Keratinocyte (primary cell): ENCODE results near the gene RNF207. TPM values are rescaled to one million over a fixed set of nuclear protein-coding genes. Genes with fewer than 3 reads are reported as not detected.

Experiments
- DNase-seq: peaks from one replicate; pipeline ENCODE4 v3.0.0-alpha.2; 2011; ENCODE audit warnings: low read depth, missing footprints, low spot score
- FAIRE-seq: peaks from 2 replicates; lab custom pipeline; 2011; peaks lifted over from hg19 to GRCh38; lab: Jason Lieb, UNC
- H2AFZ ChIP-seq: 2 replicates; pipeline ENCODE4 v1.6.0; 2012; ENCODE audit warnings: low read length, control low read depth, inconsistent platforms; ENCODE audit not compliant: control insufficient read depth
- H3K27ac ChIP-seq: 2 replicates; pipeline ENCODE4 v1.5.1; 2011; ENCODE audit warnings: low read length; ENCODE audit not compliant: control insufficient read depth, insufficient read depth
- H3K27me3 ChIP-seq: 3 replicates; pipeline ENCODE4 v1.6.0; 2011; ENCODE audit warnings: low read length; ENCODE audit not compliant: control insufficient read depth, insufficient read depth; ENCODE audit errors: extremely low read depth
- H3K36me3 ChIP-seq, 2 experiments: 2 replicates in 1 of 2; 3 replicates in 1 of 2; pipeline ENCODE4 v1.5.1; 2011; ENCODE audit warnings: low read length in 2 of 2, mild to moderate bottlenecking in 1 of 2; ENCODE audit not compliant: control insufficient read depth in 2 of 2, insufficient read depth in 2 of 2; ENCODE audit errors: extremely low read depth in 1 of 2
- H3K4me1 ChIP-seq: 3 replicates; pipeline ENCODE4 v1.5.1; 2011; ENCODE audit warnings: low read length; ENCODE audit not compliant: control insufficient read depth, insufficient read depth; ENCODE audit errors: extremely low read depth
- H3K4me2 ChIP-seq: 3 replicates; pipeline ENCODE4 v1.6.0; 2011; ENCODE audit warnings: low read depth, low read length; ENCODE audit not compliant: control insufficient read depth, insufficient read depth; ENCODE audit errors: extremely low read depth
- H3K4me3 ChIP-seq, 3 experiments: fragments of 200-600 bp in 1 of 3; sonication (generic) in 1 of 3; 2 replicates in 2 of 3; 3 replicates in 1 of 3; pipeline ENCODE4 v1.5.1; 2011 to 2016; ENCODE audit warnings: low read length in 3 of 3, mild to moderate bottlenecking in 3 of 3, control low read depth in 2 of 3, inconsistent platforms in 1 of 3, low read depth in 1 of 3, mixed read lengths in 1 of 3, mixed run types in 1 of 3, moderate library complexity in 1 of 3; ENCODE audit not compliant: control insufficient read depth in 2 of 3, insufficient read depth in 2 of 3; ENCODE audit errors: extremely low read depth in 1 of 3
- H3K79me2 ChIP-seq: 2 replicates; pipeline ENCODE4 v1.6.0; 2012; ENCODE audit warnings: low read length; ENCODE audit not compliant: control insufficient read depth, insufficient read depth
- H3K9ac ChIP-seq: 3 replicates; pipeline ENCODE4 v1.6.0; 2011; ENCODE audit warnings: low read length; ENCODE audit not compliant: control insufficient read depth, insufficient read depth; ENCODE audit errors: extremely low read depth
- H3K9me1 ChIP-seq: 3 replicates; pipeline ENCODE4 v1.6.0; 2011; ENCODE audit warnings: low read length; ENCODE audit not compliant: control insufficient read depth, insufficient read depth; ENCODE audit errors: extremely low read depth
- H3K9me3 ChIP-seq: 2 replicates; pipeline ENCODE4 v1.5.1; 2012; ENCODE audit warnings: low read depth, low read length; ENCODE audit not compliant: control insufficient read depth
- H4K20me1 ChIP-seq: 3 replicates; pipeline ENCODE4 v1.6.0; 2011; ENCODE audit warnings: low read length; ENCODE audit not compliant: control insufficient read depth, insufficient read depth; ENCODE audit errors: extremely low read depth
- EZH2 ChIP-seq: IDR thresholded peaks from one replicate; pipeline ENCODE4 v1.6.1; 2012; ENCODE audit warnings: inconsistent platforms, mild to moderate bottlenecking, low read length, moderate library complexity
- dilution Hi-C: fragments of 300-500 bp; cut with MboI; formaldehyde crosslinking; loops from one replicate; pipeline ENCODE4 v1.7.0; 2020; ENCODE audit warnings: low sequenced_read_pairs; ENCODE audit not compliant: extremely low pct_ligation_motif_present
- polyA plus RNA-seq, 5 experiments: library from polyadenylated mRNA; depleted of rRNA in 3 of 5; stranded (reverse) in 3 of 5; stranded (forward) in 1 of 5; unstranded in 1 of 5; fragments of >200 nt; gene quantifications; 1 replicate in 1 of 5; 2 replicates in 3 of 5; 3 replicates in 1 of 5; pipeline versions ENCODE4 v1.2.1 to v1.2.3, GENCODE V29; 2011 to 2012; ENCODE audit warnings: missing spikeins in 2 of 5, low read depth in 1 of 5, low replicate concordance in 1 of 5
- TF ChIP-seq, protein P1 (sequence below), 3 experiments: IDR thresholded peaks in 1 of 3; conservative IDR thresholded peaks in 1 of 3; optimal IDR thresholded peaks in 1 of 3; 2 replicates in 2 of 3; 3 replicates in 1 of 3; pipeline versions ENCODE3 to v1.5.1; 2011; ENCODE audit warnings: low read length in 3 of 3, mild to moderate bottlenecking in 3 of 3, moderate library complexity in 2 of 3, control low read depth in 1 of 3, inconsistent platforms in 1 of 3; ENCODE audit not compliant: insufficient read depth in 2 of 3; ENCODE audit errors: extremely low read depth in 1 of 3

Gene RNF207
- polyA plus RNA-seq, 1 donor (not counting 4 experiments of a cell fraction or from before 2014, with no cell fraction given): 6.1 TPM

DNA sequence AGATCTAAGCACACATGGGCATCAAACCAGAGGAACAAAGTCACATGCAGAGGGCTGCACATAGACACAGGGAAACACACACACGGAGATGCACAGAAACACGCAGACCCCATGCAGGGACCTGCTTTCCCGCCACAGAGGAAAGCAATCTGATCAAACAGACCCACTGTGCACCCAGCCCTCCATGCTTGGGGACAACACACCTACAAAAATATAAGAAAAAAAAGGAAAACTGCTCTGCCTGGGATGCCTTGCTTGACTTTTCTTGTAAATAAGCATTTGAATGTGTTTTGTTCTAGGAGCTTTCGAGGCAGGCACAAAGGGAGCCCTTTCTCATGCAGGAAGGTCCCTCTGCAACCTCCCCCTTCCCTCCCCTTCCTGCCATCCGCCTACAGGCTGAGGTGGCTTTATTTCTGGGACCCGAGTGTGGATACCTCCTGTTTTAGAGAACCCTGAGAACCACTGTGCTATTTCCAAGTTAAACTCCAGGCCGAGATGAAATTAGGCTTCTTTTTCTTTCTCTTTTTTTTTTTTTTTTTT lies 33.4 kb downstream of the RNF207 start:
- FAIRE-seq (no peak), DNase-seq (no peak)
- Histone ChIP-seq H3K4me2 (no peak overlapping the region), H3K36me3 (no peaks in the 10 kb centered on the region), H3K9ac (no peak overlapping the region), H3K4me1 (peaks cover 8% of the 10 kb centered on the region), H3K9me1 (no peaks in the 10 kb centered on the region), H4K20me1 (peaks cover 2% of the 10 kb centered on the region), H3K27ac (no peak overlapping the region), H3K27me3 (peaks cover 37% of the 10 kb centered on the region), H3K4me3 (no peak overlapping the region), H3K9me3 (no peaks in the 10 kb centered on the region), H2AFZ (no peak overlapping the region), H3K79me2 (peaks cover 12% of the 10 kb centered on the region)
- dilution Hi-C loops: no loop called here
- TF ChIP-seq EZH2: no peak
- TF ChIP-seq, protein P1, sequence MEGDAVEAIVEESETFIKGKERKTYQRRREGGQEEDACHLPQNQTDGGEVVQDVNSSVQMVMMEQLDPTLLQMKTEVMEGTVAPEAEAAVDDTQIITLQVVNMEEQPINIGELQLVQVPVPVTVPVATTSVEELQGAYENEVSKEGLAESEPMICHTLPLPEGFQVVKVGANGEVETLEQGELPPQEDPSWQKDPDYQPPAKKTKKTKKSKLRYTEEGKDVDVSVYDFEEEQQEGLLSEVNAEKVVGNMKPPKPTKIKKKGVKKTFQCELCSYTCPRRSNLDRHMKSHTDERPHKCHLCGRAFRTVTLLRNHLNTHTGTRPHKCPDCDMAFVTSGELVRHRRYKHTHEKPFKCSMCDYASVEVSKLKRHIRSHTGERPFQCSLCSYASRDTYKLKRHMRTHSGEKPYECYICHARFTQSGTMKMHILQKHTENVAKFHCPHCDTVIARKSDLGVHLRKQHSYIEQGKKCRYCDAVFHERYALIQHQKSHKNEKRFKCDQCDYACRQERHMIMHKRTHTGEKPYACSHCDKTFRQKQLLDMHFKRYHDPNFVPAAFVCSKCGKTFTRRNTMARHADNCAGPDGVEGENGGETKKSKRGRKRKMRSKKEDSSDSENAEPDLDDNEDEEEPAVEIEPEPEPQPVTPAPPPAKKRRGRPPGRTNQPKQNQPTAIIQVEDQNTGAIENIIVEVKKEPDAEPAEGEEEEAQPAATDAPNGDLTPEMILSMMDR (optimal IDR thresholded peaks at IDR 0.05 in 1 of 3, IDR thresholded peaks at IDR 0.05 in 1 of 3, conservative IDR thresholded peaks at IDR 0.05 in 1 of 3; ENCODE audit: extremely low read depth in 1 of 3, insufficient read depth in 2 of 3, low read length in 3 of 3): no peak

DNA sequence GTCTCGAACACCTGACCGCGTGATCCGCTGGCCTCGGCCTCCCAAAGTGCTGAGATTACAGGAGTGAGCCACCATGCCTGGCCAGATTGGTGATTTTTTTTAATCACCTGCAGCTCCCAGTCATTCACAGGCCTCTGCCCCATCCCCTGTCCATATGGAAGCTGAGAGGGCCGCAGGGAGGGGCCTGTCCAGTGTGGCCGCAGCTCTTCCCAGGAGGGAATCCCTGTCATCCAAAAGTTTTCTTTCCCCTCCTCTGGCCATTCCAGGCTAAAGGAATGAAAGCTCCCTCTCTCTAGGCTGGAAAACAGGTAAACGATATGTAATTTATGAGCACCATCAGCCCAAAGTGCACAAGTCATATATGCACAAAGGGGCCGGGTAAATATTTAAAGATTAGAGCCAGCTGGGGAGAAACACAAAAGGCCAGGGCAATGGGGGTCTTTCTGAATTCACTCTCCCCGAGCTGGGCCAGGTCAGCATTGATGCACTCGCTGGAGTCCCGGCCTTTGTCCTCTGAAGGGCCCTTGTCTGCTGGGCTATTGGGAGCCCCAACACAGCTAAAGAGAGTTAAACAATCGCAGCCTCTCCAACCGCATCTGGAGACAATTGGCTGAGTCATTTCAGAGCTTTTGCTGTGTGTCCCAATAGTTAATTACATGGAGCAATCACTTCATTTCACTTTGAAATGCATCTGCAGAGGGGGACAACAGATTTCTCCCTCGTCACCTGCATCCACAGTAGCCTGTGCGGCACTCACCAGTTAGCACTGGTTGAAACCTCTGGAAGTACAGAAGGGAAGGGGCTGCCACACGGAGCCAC lies 34.2 kb downstream of the RNF207 start:
- Histone ChIP-seq H3K4me1 (peaks cover under 1% of the 10 kb centered on the region), H3K36me3 (no peaks in the 10 kb centered on the region), H3K4me3 (no peak overlapping the region), H2AFZ (no peak overlapping the region), H3K9me1 (no peaks in the 10 kb centered on the region), H3K27me3 (peaks cover 45% of the 10 kb centered on the region), H3K79me2 (peaks cover 3% of the 10 kb centered on the region), H3K9me3 (no peaks in the 10 kb centered on the region), H4K20me1 (peaks cover 2% of the 10 kb centered on the region), H3K4me2 (no peak overlapping the region), H3K9ac (no peak overlapping the region), H3K27ac (no peak overlapping the region)
- dilution Hi-C loops: no loop called here
- no peak for FAIRE-seq
- TF ChIP-seq EZH2: no peak
- TF ChIP-seq, protein P1 (optimal IDR thresholded peaks at IDR 0.05 in 1 of 3, IDR thresholded peaks at IDR 0.05 in 1 of 3, conservative IDR thresholded peaks at IDR 0.05 in 1 of 3; ENCODE audit: extremely low read depth in 1 of 3, insufficient read depth in 2 of 3, low read length in 3 of 3): no peak
- no peak for DNase-seq
